ENCODE measurements around the gene DCBLD1. TPM values are rescaled to one million over a fixed set of nuclear protein-coding genes. Genes with fewer than 3 reads are reported as not detected.

DCBLD1 gene
- total and polyA plus RNA-seq, 9 of the 15 experiments (the other 6 are each of a cell fraction or from before 2014, with no cell fraction given): 0.80 to 8.5 (median 6.8) TPM

GRCh38 chr6:117595099-117595923 lies 112.8 kb downstream of the DCBLD1 start (continued):
- TF ChIP-seq PKNOX1 (IDR thresholded peaks at IDR 0.05): peak; percentile 39; the same call in 1 of the 2 replicates
- TF ChIP-seq ZEB2 (IDR thresholded peaks at IDR 0.05): peak; percentile 69; the same call in 1 of the 2 replicates
- peak; percentile 27; the same call in 1 of the 2 replicates for TF ChIP-seq VEZF1 (CRISPR knock-in tag; IDR thresholded peaks at IDR 0.05)
- TF ChIP-seq SMARCA4 (IDR thresholded peaks at IDR 0.05): peak; percentile 75
- TF ChIP-seq TEAD4 (IDR thresholded peaks at IDR 0.05; ENCODE audit: low read length): peak; percentile 89
- TF ChIP-seq TEAD4 (CRISPR knock-in tag; IDR thresholded peaks at IDR 0.05; ENCODE audit: borderline replicate concordance): no peak
- TF ChIP-seq MTA2 (IDR thresholded peaks at IDR 0.05; ENCODE audit: low read depth): peak; percentile 68; the same call in 1 of the 2 replicates
- TF ChIP-seq HMBOX1 (IDR thresholded peaks at IDR 0.05): peak; percentile 65; the same call in 1 of the 2 replicates
- TF ChIP-seq PML (IDR thresholded peaks at IDR 0.05; ENCODE audit: low read length): peak; percentile 65
- peak; percentile 16; the same call in 1 of the 2 replicates for TF ChIP-seq MGA (IDR thresholded peaks at IDR 0.05)
- peak in 1 of 2 experiments; percentile 57; a peak in 2 of 4 replicates for TF ChIP-seq HDAC1 (IDR thresholded peaks at IDR 0.05)
- TF ChIP-seq GATA2 (CRISPR knock-in tag; IDR thresholded peaks at IDR 0.05): peak; percentile 54; the same call in 1 of the 2 replicates
- TF ChIP-seq TCF3 (CRISPR knock-in tag; IDR thresholded peaks at IDR 0.05): peak; percentile 94
